Activated CD8-positive, alpha-beta memory T cell treated with anti-CD3 and anti-CD28 coated beads, Interleukin-2, amount 50 U/mL, for 1 hour (primary cell): ENCODE measurements around the gene PCDH9.
"Not testable (repeated sequence)": the region's sequence is repeated elsewhere in the genome, so short reads cannot be mapped to it uniquely, and the experiment has no call there.

ENCODE experiments used
- DNase-seq: peaks from one replicate; pipeline ENCODE4 v3.0.0-alpha.2; 2020; ENCODE audit errors: extremely low read depth

The PCDH9 gene

GRCh38 chr13:66341635-66342377, 888.3 kb downstream of the PCDH9 start:
- DNase-seq, result no peak

DNA sequence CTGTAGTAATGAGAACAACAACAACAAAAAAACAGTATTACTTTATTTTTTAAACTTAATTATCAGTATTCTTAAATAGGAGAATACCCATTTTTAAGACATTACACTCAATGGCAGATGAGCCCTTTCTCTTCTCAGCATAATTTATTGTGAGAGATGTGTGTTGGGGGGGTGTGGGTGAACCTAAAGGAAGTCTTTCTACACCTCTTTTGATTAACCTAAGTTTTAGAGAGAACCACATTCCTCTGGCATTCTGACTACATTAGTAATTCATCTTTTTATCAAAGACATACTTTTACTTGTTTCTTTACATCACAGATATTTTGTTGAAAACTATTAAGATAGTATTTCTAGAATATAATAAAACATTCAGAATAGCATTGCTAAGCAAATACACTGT, 890.9 kb downstream of the PCDH9 start:
- no peak for DNase-seq

GRCh38 chr13:66338542-66338941, 891.6 kb downstream of the PCDH9 start:
- no peak for DNase-seq

DNA sequence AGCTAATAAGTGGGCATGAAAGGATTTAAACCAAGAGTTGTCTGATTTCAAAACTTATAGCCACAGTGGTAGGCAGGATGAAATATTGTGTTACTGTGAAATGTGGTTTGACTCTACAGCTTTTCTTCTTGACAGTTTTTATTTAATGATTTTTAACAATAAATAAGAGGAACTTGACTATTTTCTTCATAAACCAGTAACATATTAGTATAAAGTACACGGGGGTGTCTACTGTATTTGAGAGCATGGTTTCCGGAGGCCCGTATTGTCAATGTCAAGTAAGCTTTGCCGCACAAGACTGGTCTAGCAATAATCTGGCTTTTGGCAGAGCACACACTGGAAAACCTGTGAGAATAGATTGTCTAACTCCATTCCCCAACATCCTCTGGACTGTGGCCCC, 894.5 kb downstream of the PCDH9 start:
- DNase-seq, result no peak

DNA sequence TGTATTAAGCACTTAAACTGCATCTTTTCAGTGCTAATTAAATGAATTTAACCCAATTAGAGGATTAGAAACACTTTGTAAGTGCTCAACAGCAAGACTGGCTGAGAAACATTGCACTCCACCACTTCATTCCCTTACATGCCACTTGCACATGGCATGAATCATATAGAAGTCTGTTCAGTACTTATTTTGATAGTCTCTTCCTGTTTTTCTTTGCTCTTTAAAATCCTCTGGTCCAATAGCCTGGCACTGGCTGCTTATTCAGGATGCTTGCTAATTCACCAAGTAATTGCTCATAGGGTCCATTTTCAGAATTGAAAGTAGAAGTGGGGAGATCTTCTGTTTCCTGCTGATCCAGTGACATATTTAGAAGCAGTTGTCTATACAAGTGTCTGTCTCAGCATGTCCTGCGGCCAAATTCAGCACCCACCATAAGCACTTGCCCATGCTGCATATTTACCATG, 900.1 kb downstream of the PCDH9 start:
- DNase-seq, result no peak

- DNase-seq, result no peak
These were observed 901.7 kb downstream of the PCDH9 start for GRCh38 chr13:66328476-66328875.

DNA sequence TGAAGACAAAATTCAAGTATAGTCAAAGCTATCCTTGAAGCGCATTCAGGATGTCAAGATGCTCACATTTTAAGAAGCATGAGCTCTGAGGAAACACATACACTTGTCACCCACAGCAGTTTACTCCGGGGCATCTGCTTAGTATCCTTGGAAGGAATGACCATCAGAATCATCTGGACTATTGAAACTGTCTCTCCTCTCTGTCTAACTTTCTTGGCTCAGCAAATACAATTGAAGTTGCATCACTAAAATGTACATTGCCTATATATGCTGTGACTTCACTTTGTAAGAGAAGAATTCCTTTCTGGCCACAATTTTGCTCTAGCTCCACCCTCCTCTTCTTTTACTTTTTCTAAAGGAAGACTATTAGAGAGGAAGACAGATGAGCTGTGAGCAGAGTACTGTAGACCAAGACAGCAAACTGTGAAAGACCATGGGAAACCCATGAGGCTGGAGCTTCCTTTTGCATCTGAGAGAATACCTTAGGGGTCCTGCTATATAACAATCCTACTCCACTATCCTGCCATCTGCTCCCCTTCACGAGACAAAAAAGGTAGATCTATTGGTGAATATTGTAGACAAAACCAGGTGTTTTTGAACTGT, 906.3 kb downstream of the PCDH9 start:
- no peak for DNase-seq

GRCh38 chr13:66322936-66323335, 907.2 kb downstream of the PCDH9 start:
- no peak for DNase-seq

DNA sequence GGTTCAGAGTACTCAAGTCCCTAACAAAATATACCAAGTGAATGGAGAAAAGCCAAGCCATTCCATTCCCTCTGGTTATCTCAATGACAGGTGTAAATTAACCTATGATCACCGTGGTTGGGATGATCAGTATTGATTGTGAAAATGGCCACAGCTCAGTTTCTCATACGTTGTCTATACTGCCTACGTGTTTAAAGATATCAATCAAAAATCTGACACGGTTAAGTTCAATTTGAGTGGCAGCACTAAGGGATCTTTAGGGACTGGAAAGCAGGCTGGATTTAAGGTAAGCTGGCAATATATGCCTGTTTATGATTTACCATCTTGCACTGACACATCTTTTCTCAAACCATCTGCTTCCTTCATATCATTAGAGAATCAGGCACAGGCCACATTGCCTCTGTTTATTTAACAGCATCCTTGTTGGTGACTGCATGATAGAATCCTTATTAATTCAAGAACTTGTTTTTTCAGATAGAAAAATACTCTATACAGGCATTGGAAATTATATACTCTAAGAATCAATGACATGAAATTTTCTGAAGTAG, 907.9 kb downstream of the PCDH9 start:
- DNase-seq, result no peak

DNA sequence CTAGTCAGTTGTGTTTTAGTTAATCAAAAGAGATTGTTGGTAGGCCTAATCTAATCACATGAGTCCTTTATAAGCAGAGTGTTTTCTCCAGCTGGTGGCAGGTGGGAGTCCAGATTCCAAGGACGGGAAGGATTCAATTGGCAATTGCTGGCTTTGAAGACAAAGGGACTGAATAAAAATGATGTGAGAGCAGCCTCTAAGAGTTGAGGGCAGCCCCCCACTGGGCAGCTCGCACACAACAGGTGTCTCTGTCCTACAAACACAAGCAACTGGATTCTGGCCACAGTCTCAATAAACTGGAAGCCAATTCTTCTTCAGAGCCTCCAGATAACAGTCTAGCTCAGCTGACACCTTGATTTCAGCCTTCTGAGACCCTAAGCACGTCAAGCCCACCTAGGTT, 915.2 kb downstream of the PCDH9 start:
- DNase-seq, result no peak

DNA sequence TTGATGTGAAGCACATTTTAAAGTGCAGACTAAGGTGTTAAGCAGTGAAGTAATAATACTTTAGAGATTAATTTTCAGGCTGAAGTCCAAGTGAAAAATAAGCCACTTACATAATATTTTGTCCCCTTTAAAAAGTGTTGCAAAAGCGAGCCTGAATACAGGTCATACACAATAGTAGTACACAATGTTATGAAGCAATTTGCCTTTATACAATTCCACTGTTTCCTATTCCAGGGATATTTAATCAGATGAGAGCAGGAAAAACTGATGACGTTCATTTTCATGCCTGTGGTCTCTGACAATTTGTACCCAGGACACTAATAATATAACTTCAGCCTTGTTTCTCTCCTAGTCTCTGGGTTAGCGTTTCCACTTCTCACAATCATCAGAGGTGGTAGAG, 916.7 kb downstream of the PCDH9 start:
- no peak for DNase-seq

GRCh38 chr13:66312312-66313087, 917.6 kb downstream of the PCDH9 start:
- no peak for DNase-seq

DNA sequence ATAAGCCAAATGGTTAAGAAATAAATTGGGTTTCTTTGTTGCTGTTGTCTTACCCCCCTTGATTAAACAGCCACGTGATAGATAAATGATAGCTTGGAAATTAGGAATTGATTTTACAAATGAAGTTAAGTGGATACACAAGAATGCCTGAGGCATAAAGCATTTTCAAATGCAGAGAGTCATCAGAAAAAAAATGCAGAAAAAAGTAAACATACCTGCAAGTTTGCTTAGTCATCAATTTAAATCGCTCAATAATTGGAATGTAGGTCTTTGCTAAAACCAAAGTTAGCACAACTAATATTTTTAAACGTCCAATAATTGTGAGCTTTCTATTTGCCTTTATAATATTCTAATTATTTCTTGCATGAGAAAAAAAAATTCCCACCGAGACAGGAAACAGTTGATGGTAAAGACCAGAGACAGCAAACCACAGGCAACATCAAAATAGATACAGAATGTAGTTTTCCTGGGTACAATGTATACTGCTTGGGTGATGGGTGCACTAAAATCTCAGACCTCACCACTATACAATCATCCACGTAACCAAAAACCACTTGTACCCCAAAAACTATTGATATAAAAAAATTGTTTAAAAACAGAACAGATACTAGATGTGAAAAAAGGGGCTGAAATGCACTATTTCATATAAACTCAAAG, 924.0 kb downstream of the PCDH9 start:
- no peak for DNase-seq

- DNase-seq, result no peak
These were observed 928.7 kb downstream of the PCDH9 start for GRCh38 chr13:66301482-66301881.

- no peak for DNase-seq
These were observed 929.1 kb downstream of the PCDH9 start for GRCh38 chr13:66301006-66301405.

- no peak for DNase-seq
These were observed 933.3 kb downstream of the PCDH9 start for GRCh38 chr13:66296875-66297274.

GRCh38 chr13:66296328-66296727, 933.8 kb downstream of the PCDH9 start:
- DNase-seq, result no peak

DNA sequence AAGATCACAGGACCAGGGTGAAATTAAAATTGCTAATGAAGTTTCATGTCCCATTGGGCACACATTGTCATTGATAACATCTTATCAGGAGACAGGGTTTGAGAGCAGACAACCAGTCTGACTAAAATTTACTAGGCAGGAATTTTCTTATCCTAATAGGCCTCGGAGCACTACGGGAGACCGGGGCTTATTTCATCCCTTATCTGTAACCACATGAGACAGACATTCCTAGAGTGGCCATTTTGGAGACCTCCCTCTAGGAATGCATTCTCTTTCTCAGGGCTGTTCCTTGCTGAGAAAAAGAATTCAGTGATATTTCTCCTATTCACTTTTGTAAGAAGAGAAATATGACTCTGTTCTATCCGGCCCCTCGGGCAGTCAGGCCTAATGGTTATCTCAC, 943.3 kb downstream of the PCDH9 start:
- not testable (repeated sequence) for DNase-seq

DNA sequence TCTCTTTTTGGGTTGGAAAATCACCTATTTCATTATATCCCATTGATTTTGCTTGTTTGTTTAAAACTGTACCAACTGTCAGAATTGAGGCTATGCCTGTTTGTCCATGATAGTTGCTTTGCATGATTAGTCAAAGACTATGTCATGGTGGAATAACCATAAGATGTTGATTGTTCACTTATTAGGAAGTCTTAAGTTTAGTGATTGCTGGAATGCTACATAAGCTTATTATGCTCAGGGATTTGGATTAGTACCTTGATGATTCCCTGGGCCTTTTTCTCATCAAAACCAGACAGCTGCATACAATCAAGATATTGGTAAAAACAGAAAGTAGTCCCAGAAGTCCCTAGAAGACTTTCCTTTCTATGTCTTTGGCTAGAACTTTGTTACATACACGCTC, 954.7 kb downstream of the PCDH9 start:
- no peak for DNase-seq

- DNase-seq, result no peak
These were observed 957.1 kb downstream of the PCDH9 start for GRCh38 chr13:66273011-66273410.

DNA sequence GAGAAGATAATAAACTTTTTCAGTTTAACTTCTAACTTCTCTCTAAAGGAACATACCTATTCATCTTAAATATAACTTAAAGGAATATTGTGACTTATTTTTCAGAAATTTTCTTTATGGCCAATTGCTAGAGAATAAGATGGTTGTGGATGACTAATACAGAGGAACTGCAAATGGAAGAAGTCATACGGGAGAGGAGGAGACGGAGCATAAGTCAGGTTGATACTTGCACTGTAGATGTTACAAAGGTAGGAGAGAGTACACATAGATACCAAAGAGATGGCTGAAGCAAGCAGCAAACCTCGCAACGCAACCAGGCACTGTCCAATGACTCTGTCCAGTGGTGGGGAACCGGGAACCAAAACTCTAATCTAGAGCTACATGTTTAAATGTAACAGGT, 963.4 kb downstream of the PCDH9 start:
- no peak for DNase-seq

- DNase-seq, result no peak
These were observed 963.8 kb downstream of the PCDH9 start for GRCh38 chr13:66266348-66266747.
